HFF-Myc (cell line): ENCODE measurements around the gene NEDD9.

ENCODE experiments used
- DNase-seq: peaks from one replicate; pipeline ENCODE4 v3.0.0-alpha.2; 2011; ENCODE audit warnings: low read depth; ENCODE audit errors: extremely low read depth
- H3K4me3 ChIP-seq: replicated peaks from 2 replicates; pipeline ENCODE4 v1.5.1; 2011; ENCODE audit warnings: low read depth, mild to moderate bottlenecking, control low read depth, low read length
- TF ChIP-seq, protein P1 (sequence below): IDR thresholded peaks from 2 replicates; pipeline ENCODE4 v1.5.1; 2012; ENCODE audit warnings: mild to moderate bottlenecking, low read depth, low read length, control low read depth; ENCODE audit errors: missing control alignments

The NEDD9 gene

DNA sequence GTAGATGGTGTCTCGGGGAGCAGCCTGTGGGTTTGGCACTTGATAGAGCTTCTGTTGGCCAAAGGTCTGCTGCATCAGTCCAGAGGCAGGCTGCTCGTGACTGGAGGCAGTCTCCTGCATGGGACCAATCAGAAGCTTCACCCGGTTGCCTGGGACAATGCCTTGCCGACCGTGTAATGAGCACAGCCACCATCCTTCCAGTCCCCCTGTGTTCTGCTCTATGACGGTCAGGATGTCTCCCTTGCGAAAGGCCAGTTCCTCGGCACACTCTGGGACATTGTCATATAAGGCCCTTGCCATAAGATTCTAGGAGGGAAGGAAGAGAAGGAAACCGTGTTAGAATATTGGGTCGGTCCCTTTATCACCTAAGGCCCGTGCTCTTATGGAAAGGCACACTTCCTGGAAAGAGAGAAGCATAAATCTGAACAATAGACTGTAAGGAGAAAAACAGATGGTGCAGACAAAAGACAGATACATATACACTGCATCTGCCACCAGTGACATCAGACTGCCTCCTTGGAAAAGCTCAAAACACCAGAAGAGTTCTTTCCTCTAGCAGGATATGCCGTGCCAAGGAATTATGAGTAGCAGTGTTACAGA is 18.9 kb downstream of the NEDD9 start:
- no peak overlapping the region for H3K4me3 ChIP-seq
- no peak for DNase-seq
- TF ChIP-seq, protein P1, sequence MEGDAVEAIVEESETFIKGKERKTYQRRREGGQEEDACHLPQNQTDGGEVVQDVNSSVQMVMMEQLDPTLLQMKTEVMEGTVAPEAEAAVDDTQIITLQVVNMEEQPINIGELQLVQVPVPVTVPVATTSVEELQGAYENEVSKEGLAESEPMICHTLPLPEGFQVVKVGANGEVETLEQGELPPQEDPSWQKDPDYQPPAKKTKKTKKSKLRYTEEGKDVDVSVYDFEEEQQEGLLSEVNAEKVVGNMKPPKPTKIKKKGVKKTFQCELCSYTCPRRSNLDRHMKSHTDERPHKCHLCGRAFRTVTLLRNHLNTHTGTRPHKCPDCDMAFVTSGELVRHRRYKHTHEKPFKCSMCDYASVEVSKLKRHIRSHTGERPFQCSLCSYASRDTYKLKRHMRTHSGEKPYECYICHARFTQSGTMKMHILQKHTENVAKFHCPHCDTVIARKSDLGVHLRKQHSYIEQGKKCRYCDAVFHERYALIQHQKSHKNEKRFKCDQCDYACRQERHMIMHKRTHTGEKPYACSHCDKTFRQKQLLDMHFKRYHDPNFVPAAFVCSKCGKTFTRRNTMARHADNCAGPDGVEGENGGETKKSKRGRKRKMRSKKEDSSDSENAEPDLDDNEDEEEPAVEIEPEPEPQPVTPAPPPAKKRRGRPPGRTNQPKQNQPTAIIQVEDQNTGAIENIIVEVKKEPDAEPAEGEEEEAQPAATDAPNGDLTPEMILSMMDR, result no peak

GRCh38 chr6:11212664-11213063 is 19.8 kb downstream of the NEDD9 start:
- no peak for DNase-seq
- TF ChIP-seq, protein P1, result no peak
- H3K4me3 ChIP-seq, result no peak overlapping the region

DNA sequence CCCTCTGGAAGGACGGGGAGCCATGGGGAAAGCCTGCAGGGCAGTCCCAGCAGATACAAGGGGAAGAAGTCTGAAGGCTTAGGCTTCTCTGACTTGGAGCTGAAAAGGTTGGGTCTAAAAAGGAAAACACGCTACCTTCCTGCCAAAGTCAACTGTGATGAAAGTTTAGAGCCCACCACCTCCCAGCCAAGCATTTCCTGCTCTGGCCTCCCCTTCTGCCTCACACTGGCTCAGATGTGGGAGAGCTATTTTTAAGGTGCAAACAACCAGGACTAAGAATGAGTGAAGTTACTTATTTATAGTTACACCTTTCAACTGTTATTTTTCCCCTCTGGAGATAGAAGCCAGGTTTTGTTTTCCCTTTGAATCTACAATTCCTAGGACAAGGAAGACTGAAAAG is 21.2 kb downstream of the NEDD9 start:
- TF ChIP-seq, protein P1, result no peak

DNA sequence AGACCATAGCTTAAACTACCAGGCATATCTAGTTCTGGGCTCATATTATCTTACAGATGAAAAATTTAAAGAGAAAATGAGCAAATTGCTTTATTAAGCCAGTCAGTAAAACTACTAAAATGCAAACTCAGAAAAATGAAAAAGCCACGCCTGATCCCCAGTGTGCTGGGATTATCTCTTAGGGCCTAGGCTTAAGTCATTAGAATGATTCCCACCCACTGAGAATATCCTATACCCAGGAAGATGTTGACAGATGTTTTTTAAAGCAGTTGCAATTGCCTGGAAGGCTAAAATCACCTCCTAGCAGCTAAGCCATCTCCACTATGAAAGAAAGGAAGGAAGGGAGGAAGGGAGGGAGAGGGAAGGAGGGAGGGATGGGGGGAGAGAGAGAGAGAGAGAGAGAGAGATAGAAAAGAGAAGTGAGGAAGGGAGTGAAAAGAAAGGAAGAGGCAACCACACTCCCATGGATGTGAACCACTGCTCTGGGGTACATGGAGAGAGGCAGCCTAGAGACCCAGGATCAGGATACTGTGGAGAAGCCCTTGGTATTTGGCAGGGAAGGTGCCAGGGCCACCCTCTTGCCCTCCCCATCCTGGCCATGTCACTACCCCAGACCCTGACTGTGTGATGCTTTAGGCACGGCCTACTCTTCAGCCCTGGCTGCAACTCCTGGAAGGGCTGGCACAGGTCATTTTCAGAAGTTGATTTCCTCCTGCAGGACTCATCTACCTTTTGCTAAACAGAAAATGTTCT is 21.9 kb downstream of the NEDD9 start:
- TF ChIP-seq, protein P1, result no peak
- no peak for DNase-seq
- H3K4me3 ChIP-seq, result no peak overlapping the region

More for the DNA sequence above, 21.2 kb downstream of the NEDD9 start:
- no peak overlapping the region for H3K4me3 ChIP-seq
- DNase-seq, result no peak

GRCh38 chr6:11209906-11210305 is 22.6 kb downstream of the NEDD9 start:
- no peak overlapping the region for H3K4me3 ChIP-seq
- DNase-seq, result no peak
- TF ChIP-seq, protein P1, result no peak

DNA sequence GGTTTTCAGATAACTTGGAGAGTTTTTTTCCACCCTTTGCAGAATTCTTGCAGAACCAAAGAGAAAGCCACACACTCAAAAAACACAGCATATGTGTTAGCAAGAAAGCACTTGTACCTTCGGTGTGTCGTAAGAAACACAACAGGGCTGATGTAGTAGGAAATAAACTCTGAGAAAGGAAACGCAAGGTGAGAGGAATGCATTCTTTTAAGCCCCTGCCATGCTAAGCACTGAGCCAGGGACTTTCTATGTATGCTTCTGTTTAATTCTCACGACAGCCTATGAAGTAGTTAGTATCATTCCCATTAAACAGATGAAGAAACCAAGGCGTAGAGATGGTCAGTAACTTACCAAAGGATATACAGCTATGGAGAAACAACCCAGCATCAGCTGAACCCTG is 23.1 kb downstream of the NEDD9 start:
- no peak overlapping the region for H3K4me3 ChIP-seq
- no peak for DNase-seq
- TF ChIP-seq, protein P1, result no peak
